Brain microvascular endothelial cell (primary cell): Measurements from ENCODE around the gene HEPACAM.
A peak's percentile ranks its signal among the peaks of the same experiment; 100 is the strongest.

ENCODE experiments used
- DNase-seq: peaks from one replicate; pipeline ENCODE4 v3.0.0-alpha.2; 2020
- H3K27ac ChIP-seq: fragments of 250-450 bp; sonication (Bioruptor Pico); 2 replicates; pipeline ENCODE4 v1.5.1; 2020; ENCODE audit warnings: mild to moderate bottlenecking, moderate library complexity
- H3K27me3 ChIP-seq: fragments of 250-450 bp; sonication (Bioruptor Pico); replicated peaks from 2 replicates; pipeline ENCODE4 v1.5.1; 2020; ENCODE audit warnings: mild to moderate bottlenecking
- H3K36me3 ChIP-seq: fragments of 250-450 bp; sonication (Bioruptor Pico); replicated peaks from 2 replicates; pipeline ENCODE4 v1.5.1; 2020; ENCODE audit warnings: mild to moderate bottlenecking
- H3K4me3 ChIP-seq: 2 replicates; pipeline ENCODE4 v1.5.1; 2011; ENCODE audit warnings: low read depth, mild to moderate bottlenecking, control low read depth, low read length, moderate library complexity
- CTCF ChIP-seq: IDR thresholded peaks from 2 replicates; pipeline ENCODE4 v1.5.1; 2011; ENCODE audit warnings: low read depth, mild to moderate bottlenecking, moderate library complexity, low read length, control low read depth, inconsistent platforms; ENCODE audit errors: missing control alignments
- in situ Hi-C: cut with HindIII; loops from 2 replicates; pipeline ENCODE4 v1.10.0; 2017; ENCODE audit warnings: low sequenced_read_pairs, low pct_ligation_motif_present

Gene HEPACAM

GRCh38 chr11:124898263-124898680, 37.6 kb downstream of the HEPACAM start:
- peak; percentile 91 for DNase-seq

GRCh38 chr11:124897674-124898262, 38.1 kb downstream of the HEPACAM start, which contains the start of gene ROBO4:
Gene ROBO4 (minus strand): TSS chr11:124897865. CDS start chr11:124897795, 70 bp downstream.
- H3K4me3 ChIP-seq = no peak within 1 kb of the TSS
- H3K36me3 ChIP-seq = no peaks in the 10 kb centered on the region
- peak within 1 kb of the TSS; percentile 81 for H3K27ac ChIP-seq
- in situ Hi-C loops = no loop called here
- no peaks in the 10 kb centered on the region for H3K27me3 ChIP-seq
- no peak for TF ChIP-seq CTCF
- DNase-seq = no peak

More at GRCh38 chr11:124898263-124898680, 37.6 kb downstream of the HEPACAM start:
- Histone ChIP-seq H3K36me3 (no peaks in the 10 kb centered on the region), H3K4me3 (no peak overlapping the region), H3K27me3 (no peaks in the 10 kb centered on the region), H3K27ac (peak overlapping the region; percentile 81)
- peak; percentile 50 for TF ChIP-seq CTCF
- in situ Hi-C loops = no loop called here

GRCh38 chr11:124896821-124897391, 38.9 kb downstream of the HEPACAM start:
- no peaks in the 10 kb centered on the region for H3K36me3 ChIP-seq
- H3K27ac ChIP-seq = no peak overlapping the region
- in situ Hi-C loops = no loop called here
- no peak for DNase-seq
- no peak overlapping the region for H3K4me3 ChIP-seq
- no peaks in the 10 kb centered on the region for H3K27me3 ChIP-seq
- no peak for TF ChIP-seq CTCF

- in situ Hi-C loops = no loop called here
- H3K4me3 ChIP-seq = no peak overlapping the region
- no peak for TF ChIP-seq CTCF
- H3K27me3 ChIP-seq = no peaks in the 10 kb centered on the region
- no peak overlapping the region for H3K27ac ChIP-seq
- no peak for DNase-seq
- no peaks in the 10 kb centered on the region for H3K36me3 ChIP-seq
These were observed 39.6 kb downstream of the HEPACAM start for GRCh38 chr11:124896071-124896750.

DNA sequence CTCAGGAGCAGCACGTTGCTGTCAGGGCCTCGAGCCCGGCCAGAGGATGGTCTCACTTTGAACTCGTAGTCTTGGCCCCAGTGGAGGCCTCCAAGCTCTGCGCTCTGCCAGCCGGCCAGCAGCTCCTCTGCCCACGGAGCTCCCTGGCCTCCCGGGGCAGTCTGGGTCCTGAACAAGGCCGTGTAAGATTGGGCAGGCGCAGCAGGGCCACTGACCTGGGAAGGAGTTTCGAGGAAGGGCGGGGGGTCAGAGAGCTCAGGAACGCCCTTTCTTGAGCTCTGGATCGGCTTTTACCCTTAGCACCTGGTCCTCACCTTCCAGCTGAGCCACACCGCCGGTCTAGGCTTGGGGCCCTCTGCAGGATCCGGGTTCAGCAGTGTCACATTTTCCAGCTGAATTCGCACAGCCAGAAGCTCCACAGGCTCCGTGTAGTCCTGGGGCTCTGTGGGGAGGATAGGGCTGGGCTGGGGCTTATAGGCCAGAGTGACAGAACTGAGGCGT, 40.3 kb downstream of the HEPACAM start:
- H3K27me3 ChIP-seq = no peaks in the 10 kb centered on the region
- H3K36me3 ChIP-seq = no peaks in the 10 kb centered on the region
- no peak overlapping the region for H3K27ac ChIP-seq
- no peak overlapping the region for H3K4me3 ChIP-seq
- in situ Hi-C loops = no loop called here
- no peak for DNase-seq
- no peak for TF ChIP-seq CTCF
